Fibroblast of pulmonary artery (primary cell): Measurements from ENCODE around the gene KRTAP23-1.

Experiments used
- DNase-seq: peaks from one replicate; pipeline ENCODE4 v3.0.0-alpha.2; 2010; ENCODE audit warnings: low read depth
- H3K4me3 ChIP-seq: replicated peaks from 2 replicates; pipeline ENCODE4 v1.5.1; 2011; ENCODE audit warnings: low read depth, mild to moderate bottlenecking, control low read depth, low read length, moderate library complexity
- CTCF ChIP-seq: IDR thresholded peaks from 2 replicates; pipeline ENCODE4 v1.5.1; 2011; ENCODE audit warnings: mild to moderate bottlenecking, control low read depth, low read length, inconsistent platforms; ENCODE audit errors: missing control alignments

The KRTAP23-1 gene

GRCh38 chr21:30337772-30338171 lies 10.6 kb downstream of the KRTAP23-1 start:
- no peak for DNase-seq
- H3K4me3 ChIP-seq, result no peak overlapping the region
- TF ChIP-seq CTCF, result no peak

- H3K4me3 ChIP-seq, result no peak within 1 kb of the TSS
- DNase-seq, result no peak
- TF ChIP-seq CTCF, result no peak
These were observed 11.1 kb downstream of the KRTAP23-1 start, which contains the start of gene KRTAP27-1 for GRCh38 chr21:30337276-30337744. Gene KRTAP27-1, minus strand, starts transcription at chr21:30337694. Its CDS starts 26 bp downstream, at chr21:30337668.

DNA sequence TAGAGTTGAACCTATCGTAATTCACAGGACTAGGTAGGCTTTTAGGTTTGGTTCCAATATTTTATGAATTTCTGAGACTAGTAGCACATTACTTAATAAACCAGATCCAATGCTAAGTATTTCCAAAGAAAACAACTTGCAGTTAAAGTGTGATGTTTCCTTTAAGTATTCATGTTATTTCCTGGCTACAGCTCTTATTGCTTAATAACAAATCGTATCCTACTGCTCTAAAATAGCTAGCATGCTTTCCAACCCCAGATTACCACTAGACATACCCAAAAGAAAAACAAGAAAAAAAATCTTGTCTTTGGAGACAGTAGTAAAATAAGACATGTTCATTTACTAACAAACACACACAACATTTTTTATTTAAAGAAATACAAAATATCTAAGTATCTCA lies 11.8 kb downstream of the KRTAP23-1 start:
- DNase-seq, result peak; percentile 48
- no peak overlapping the region for H3K4me3 ChIP-seq
- no peak for TF ChIP-seq CTCF

- no peak for DNase-seq
- H3K4me3 ChIP-seq, result no peak overlapping the region
- TF ChIP-seq CTCF, result no peak
These were observed 14.7 kb downstream of the KRTAP23-1 start for GRCh38 chr21:30333736-30334135.

GRCh38 chr21:30332681-30333080 lies 15.7 kb downstream of the KRTAP23-1 start:
- no peak for DNase-seq
- no peak overlapping the region for H3K4me3 ChIP-seq
- no peak for TF ChIP-seq CTCF

GRCh38 chr21:30329203-30329875 lies 19.1 kb downstream of the KRTAP23-1 start:
- no peak for TF ChIP-seq CTCF
- DNase-seq, result no peak
- H3K4me3 ChIP-seq, result no peak overlapping the region

DNA sequence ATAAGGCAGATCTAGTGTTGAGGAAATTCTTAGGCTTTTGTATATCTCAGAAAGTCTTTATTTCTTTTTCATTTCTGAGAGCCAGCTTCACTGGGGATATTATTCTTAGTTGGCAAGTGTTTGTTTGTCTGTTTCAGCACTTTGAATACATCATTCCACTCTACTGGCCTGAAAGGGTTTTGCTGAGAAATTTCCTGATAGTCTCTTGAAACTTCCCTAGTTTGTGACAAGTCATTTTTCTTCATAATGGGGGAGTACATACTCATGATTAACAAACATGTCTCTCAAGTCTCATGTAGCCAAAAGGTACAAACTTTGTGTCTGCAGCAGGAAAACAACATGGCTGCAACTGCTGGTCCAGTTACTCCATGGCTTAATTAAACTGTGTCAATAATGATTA lies 22.0 kb downstream of the KRTAP23-1 start:
- DNase-seq, result no peak
- TF ChIP-seq CTCF, result no peak
- no peak overlapping the region for H3K4me3 ChIP-seq
